Fibroblast of lung (primary cell): ENCODE results near the gene CLDN7. TPM values are rescaled to one million over a fixed set of nuclear protein-coding genes. Genes with fewer than 3 reads are reported as not detected.
A peak's percentile ranks its signal among the peaks of the same experiment; 100 is the strongest.

Source experiments
- DNase-seq, 2 donors: peaks; one replicate each; pipeline versions ENCODE4 v3.0.0 to v3.0.0-alpha.2; 2010; ENCODE audit warnings: low read depth in 2 of 2
- H2AFZ ChIP-seq: 2 replicates; pipeline ENCODE4 v1.5.1; 2012; ENCODE audit warnings: low read length, control low read depth, inconsistent platforms
- H3K27ac ChIP-seq: 2 replicates; pipeline ENCODE4 v1.5.1; 2011; ENCODE audit warnings: low read length, control low read depth; ENCODE audit not compliant: insufficient read depth
- H3K27me3 ChIP-seq: 2 replicates; pipeline ENCODE4 v1.5.1; 2011; ENCODE audit warnings: mild to moderate bottlenecking, low read length; ENCODE audit not compliant: control insufficient read depth, insufficient read depth
- H3K36me3 ChIP-seq: 2 replicates; pipeline ENCODE4 v1.5.1; 2011; ENCODE audit warnings: low read length; ENCODE audit not compliant: control insufficient read depth, insufficient read depth
- H3K4me1 ChIP-seq: 2 replicates; pipeline ENCODE4 v1.5.1; 2011; ENCODE audit warnings: low read length; ENCODE audit not compliant: control insufficient read depth, insufficient read depth; ENCODE audit errors: extremely low read depth
- H3K4me2 ChIP-seq: 2 replicates; pipeline ENCODE4 v1.5.1; 2011; ENCODE audit warnings: low read length, control low read depth; ENCODE audit not compliant: insufficient read depth; ENCODE audit errors: extremely low read depth
- H3K4me3 ChIP-seq, 4 experiments: fragments of 200-600 bp in 1 of 4; sonication (generic) in 1 of 4; replicated peaks in 1 of 4; 2 replicates each; pipeline ENCODE4 v1.5.1; 2011 to 2016; ENCODE audit warnings: low read length in 4 of 4, low read depth in 3 of 4, mild to moderate bottlenecking in 3 of 4, control low read depth in 2 of 4, inconsistent platforms in 1 of 4, mixed read lengths in 1 of 4; ENCODE audit not compliant: insufficient read depth in 1 of 4; ENCODE audit errors: control extremely low read depth in 1 of 4
- H3K79me2 ChIP-seq: 2 replicates; pipeline ENCODE4 v1.5.1; 2012; ENCODE audit warnings: mild to moderate bottlenecking, low read length, inconsistent platforms; ENCODE audit not compliant: control insufficient read depth, insufficient read depth
- H3K9ac ChIP-seq: 2 replicates; pipeline ENCODE4 v1.5.1; 2011; ENCODE audit warnings: mild to moderate bottlenecking, low read length, control low read depth; ENCODE audit not compliant: insufficient read depth
- H3K9me3 ChIP-seq: 2 replicates; pipeline ENCODE4 v1.5.1; 2012; ENCODE audit warnings: low read depth, low read length; ENCODE audit not compliant: control insufficient read depth, insufficient read depth
- H4K20me1 ChIP-seq: 2 replicates; pipeline ENCODE4 v1.5.1; 2011; ENCODE audit warnings: low read length; ENCODE audit not compliant: control insufficient read depth, insufficient read depth; ENCODE audit errors: extremely low read depth
- EZH2 ChIP-seq: IDR thresholded peaks from 2 replicates; pipeline ENCODE4 v1.5.1; 2012; ENCODE audit warnings: low read length, control low read depth, mild to moderate bottlenecking; ENCODE audit errors: missing control alignments
- polyA plus RNA-seq, 2 donors: library from polyadenylated mRNA; depleted of rRNA in 1 of 2; stranded (reverse) in 1 of 2; unstranded in 1 of 2; fragments of >200 nt; gene quantifications; 2 replicates each; pipeline ENCODE4 v1.2.1, GENCODE V29; 2011 to 2012; ENCODE audit warnings: missing spikeins in 1 of 2
- total RNA-seq: library from RNA; depleted of rRNA; stranded (reverse); fragments of >200 nt; gene quantifications from 2 replicates; pipeline ENCODE4 v1.2.1, GENCODE V29; 2014
- TF ChIP-seq, protein P1 (sequence below), 2 donors: IDR thresholded peaks in 1 of 2; conservative IDR thresholded peaks in 1 of 2; 1 replicate in 1 of 2; 2 replicates in 1 of 2; pipeline ENCODE4 v1.5.1; 2011 to 2012; ENCODE audit warnings: low read length in 2 of 2, control low read depth in 1 of 2, inconsistent platforms in 1 of 2, low read depth in 1 of 2, mild to moderate bottlenecking in 1 of 2

CLDN7 gene
- total and polyA plus RNA-seq, 2 donors (not counting 1 experiment from before 2014, with no cell fraction given) = 1.0 to 17.2 TPM

DNA sequence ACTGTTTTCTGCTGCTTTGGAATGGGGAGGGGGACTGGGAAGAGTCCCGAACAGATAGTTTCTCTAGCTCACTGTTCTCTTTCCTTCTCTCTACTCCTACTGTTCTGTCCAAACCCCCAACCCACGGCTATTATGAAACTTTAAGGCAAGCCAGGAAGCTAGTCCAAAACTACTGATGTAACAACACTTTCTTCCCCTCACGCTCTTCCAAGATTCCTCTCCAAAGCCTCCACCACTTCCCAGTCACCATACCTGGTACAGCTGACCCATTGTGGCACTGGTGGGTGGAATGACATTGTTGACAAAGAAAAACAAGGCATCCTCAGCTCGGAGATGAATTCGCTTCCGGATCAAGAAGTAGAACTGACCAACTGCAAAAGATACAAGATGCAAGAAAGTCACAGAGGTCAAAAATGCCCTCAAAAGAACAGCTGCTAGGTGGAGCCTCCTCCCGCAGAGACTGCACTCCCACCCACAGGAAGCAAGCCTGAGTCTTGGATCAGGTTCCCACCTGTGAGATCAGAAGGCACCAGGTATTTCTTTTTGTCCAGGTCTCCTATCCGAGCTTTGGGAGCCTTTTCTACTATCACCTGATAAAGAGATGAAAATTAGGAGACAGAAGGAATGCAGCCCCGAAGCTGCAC lies 21.1 kb downstream of the CLDN7 start:
- H3K36me3 ChIP-seq = peaks cover 18% of the 10 kb centered on the region
- no peaks in the 10 kb centered on the region for H3K27me3 ChIP-seq
- TF ChIP-seq, protein P1, sequence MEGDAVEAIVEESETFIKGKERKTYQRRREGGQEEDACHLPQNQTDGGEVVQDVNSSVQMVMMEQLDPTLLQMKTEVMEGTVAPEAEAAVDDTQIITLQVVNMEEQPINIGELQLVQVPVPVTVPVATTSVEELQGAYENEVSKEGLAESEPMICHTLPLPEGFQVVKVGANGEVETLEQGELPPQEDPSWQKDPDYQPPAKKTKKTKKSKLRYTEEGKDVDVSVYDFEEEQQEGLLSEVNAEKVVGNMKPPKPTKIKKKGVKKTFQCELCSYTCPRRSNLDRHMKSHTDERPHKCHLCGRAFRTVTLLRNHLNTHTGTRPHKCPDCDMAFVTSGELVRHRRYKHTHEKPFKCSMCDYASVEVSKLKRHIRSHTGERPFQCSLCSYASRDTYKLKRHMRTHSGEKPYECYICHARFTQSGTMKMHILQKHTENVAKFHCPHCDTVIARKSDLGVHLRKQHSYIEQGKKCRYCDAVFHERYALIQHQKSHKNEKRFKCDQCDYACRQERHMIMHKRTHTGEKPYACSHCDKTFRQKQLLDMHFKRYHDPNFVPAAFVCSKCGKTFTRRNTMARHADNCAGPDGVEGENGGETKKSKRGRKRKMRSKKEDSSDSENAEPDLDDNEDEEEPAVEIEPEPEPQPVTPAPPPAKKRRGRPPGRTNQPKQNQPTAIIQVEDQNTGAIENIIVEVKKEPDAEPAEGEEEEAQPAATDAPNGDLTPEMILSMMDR (conservative IDR thresholded peaks at IDR 0.05 in 1 of 2, IDR thresholded peaks at IDR 0.05 in 1 of 2; ENCODE audit: low read depth in 1 of 2, low read length in 2 of 2) = no peak
- peak overlapping the region; percentile 96 for H3K9ac ChIP-seq
- peak overlapping the region; percentile 97 for H3K27ac ChIP-seq
- peaks cover 47% of the 10 kb centered on the region for H3K79me2 ChIP-seq
- H3K4me3 ChIP-seq = peak overlapping the region; percentile 74 to 98 (median 96)
- H4K20me1 ChIP-seq = no peaks in the 10 kb centered on the region
- no peak overlapping the region for H2AFZ ChIP-seq
- H3K4me1 ChIP-seq = peaks cover 13% of the 10 kb centered on the region
- H3K4me2 ChIP-seq = peak overlapping the region; percentile 96
- H3K9me3 ChIP-seq = no peaks in the 10 kb centered on the region
- no peak for DNase-seq

DNA sequence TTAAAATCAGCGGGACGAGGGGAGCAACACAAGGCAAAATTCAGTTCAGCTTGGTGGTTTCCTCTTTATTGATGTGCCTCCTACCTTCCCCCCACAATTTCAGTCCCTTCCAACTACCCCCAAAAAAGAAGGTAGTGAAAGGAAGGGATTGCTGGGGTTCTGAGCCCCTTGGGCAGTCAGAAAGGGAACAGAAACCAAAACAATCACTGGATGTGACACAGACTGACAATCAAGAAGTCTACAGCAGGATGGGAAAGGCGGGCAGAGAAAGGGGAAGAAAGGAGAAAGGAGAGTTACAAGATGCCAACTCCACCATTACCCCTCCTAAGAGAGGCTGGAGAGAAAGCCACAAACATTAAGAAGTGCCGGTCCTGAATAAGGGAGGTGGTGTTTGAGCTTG lies 21.9 kb downstream of the CLDN7 start:
- Histone ChIP-seq H3K79me2 (peaks cover 55% of the 10 kb centered on the region), H4K20me1 (no peaks in the 10 kb centered on the region), H3K4me1 (peaks cover 17% of the 10 kb centered on the region), H3K27ac (peak overlapping the region; percentile 97), H3K4me2 (peak overlapping the region; percentile 96), H3K27me3 (no peaks in the 10 kb centered on the region), H3K9me3 (no peaks in the 10 kb centered on the region), H2AFZ (no peak overlapping the region), H3K9ac (no peak overlapping the region), H3K4me3 (peak overlapping the region; percentile 74 to 98 (median 96)), H3K36me3 (peaks cover 21% of the 10 kb centered on the region)
- DNase-seq = no peak
- no peak for TF ChIP-seq EZH2
- TF ChIP-seq, protein P1 (conservative IDR thresholded peaks at IDR 0.05 in 1 of 2, IDR thresholded peaks at IDR 0.05 in 1 of 2; ENCODE audit: low read depth in 1 of 2, low read length in 2 of 2) = no peak

DNA sequence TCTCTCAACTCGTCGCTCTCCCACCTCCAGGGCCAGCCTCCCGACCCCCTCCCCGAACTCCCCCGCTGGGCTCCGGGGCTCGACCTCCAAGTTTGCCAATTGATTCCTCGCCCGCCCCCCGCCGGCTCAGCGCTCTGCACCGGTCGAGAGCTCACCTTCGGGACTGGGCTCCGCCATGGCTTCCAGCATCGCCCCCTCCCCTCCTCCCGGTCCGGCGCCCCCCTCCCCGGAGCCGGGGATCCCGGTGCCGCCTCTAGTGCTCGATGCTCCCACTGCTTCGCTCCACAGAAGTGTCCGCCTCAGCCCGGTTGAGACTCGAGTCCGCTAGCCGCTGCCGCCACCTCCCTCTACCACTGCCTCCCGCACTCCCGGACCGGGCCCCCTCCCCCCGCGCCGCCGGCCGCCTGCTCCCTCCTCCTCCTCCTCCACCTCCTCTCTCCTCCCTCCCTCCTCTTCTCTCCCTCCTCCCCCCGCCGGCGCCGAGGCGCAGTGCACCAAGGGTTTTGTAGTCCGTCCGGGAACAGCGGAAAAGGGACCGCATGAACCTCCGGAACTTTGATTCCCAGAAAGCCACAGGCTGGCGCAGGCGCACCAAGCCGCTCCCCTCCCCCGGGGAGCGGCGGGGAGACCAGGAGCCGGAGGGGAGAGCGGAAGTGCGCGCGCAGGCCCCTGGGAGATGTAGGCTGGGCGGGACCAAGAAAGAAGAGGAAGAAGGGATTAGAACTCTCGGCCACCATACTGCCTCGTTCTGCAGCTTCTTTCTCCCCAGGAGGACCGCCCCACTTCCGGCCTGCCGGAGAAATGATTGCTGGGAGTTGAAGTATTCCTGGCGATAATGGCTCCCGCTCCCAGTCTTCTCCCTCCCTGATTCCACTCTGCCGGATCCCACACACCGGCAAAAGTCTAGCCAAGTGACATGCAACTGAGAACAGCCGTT lies 22.9 kb downstream of the CLDN7 start, which contains the start of gene PHF23:
Gene PHF23 (minus strand): TSS at position 367 of the 937 bp plus-strand sequence. CDS start 178 bp downstream, at position 189.
- H2AFZ ChIP-seq = no peak within 1 kb of the TSS
- H3K4me3 ChIP-seq = peak within 1 kb of the TSS; percentile 92 to 98 (median 96)
- H3K79me2 ChIP-seq = peaks cover 61% of the 10 kb centered on the region
- peak; percentile 99 for DNase-seq
- no peaks in the 10 kb centered on the region for H3K27me3 ChIP-seq
- peaks cover 26% of the 10 kb centered on the region for H3K36me3 ChIP-seq
- H3K9me3 ChIP-seq = no peaks in the 10 kb centered on the region
- peak within 1 kb of the TSS; percentile 78 for H3K9ac ChIP-seq
- H3K4me2 ChIP-seq = peak within 1 kb of the TSS; percentile 90
- TF ChIP-seq, protein P1 (conservative IDR thresholded peaks at IDR 0.05 in 1 of 2, IDR thresholded peaks at IDR 0.05 in 1 of 2; ENCODE audit: low read depth in 1 of 2, low read length in 2 of 2) = no peak
- TF ChIP-seq EZH2 = no peak
- peaks cover 25% of the 10 kb centered on the region for H3K4me1 ChIP-seq
- H3K27ac ChIP-seq = peak within 1 kb of the TSS; percentile 74
- no peaks in the 10 kb centered on the region for H4K20me1 ChIP-seq
